Panc1 (cell line): ENCODE data around the gene BRINP3.
"Not testable (repeated sequence)": the region's sequence is repeated elsewhere in the genome, so short reads cannot be mapped to it uniquely, and the experiment has no call there.

ENCODE experiments used
- POLR2AphosphoS5 ChIP-seq: IDR thresholded peaks from 2 replicates; pipeline ENCODE4 v1.6.1; 2012; ENCODE audit warnings: mild to moderate bottlenecking, low read depth, low read length, moderate library complexity
- TCF7L2 ChIP-seq: IDR thresholded peaks from 2 replicates; pipeline ENCODE4 v1.6.1; 2011; ENCODE audit warnings: mild to moderate bottlenecking, low read depth, low read length, inconsistent platforms
- TF ChIP-seq, protein P1 (sequence below): fragments of 450-650 bp; IDR thresholded peaks from 2 replicates; pipeline ENCODE4 v1.5.1; 2017; ENCODE audit warnings: mild to moderate bottlenecking
- TF ChIP-seq, protein P2 (sequence below), 2 experiments: IDR thresholded peaks; 2 replicates each; pipeline ENCODE4 v1.6.1; 2011 to 2012; ENCODE audit warnings: low read depth in 2 of 2, control low read depth in 1 of 2, low read length in 1 of 2, mild to moderate bottlenecking in 1 of 2, moderate library complexity in 1 of 2; ENCODE audit not compliant: insufficient read depth in 1 of 2

DNA sequence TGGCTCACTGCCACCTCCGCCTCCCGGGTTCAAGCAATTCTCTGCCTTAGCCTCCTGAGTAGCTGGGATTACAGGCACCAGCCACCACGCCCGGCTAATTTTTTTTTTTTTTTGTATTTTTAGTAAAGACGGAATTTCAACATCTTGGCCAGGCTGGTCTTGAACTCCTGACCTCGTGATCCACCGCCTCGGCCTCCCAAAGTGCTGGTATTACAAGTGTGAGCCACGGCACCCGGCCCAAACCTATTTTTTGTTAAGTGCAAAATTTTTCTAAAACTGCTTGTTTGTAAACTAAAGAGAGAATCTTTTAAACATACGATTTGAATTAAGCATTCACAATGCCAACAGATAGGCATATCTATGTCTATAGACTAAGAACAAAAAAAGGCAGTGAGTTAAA lies 357.1 kb downstream of the BRINP3 start:
- TF ChIP-seq, protein P1, sequence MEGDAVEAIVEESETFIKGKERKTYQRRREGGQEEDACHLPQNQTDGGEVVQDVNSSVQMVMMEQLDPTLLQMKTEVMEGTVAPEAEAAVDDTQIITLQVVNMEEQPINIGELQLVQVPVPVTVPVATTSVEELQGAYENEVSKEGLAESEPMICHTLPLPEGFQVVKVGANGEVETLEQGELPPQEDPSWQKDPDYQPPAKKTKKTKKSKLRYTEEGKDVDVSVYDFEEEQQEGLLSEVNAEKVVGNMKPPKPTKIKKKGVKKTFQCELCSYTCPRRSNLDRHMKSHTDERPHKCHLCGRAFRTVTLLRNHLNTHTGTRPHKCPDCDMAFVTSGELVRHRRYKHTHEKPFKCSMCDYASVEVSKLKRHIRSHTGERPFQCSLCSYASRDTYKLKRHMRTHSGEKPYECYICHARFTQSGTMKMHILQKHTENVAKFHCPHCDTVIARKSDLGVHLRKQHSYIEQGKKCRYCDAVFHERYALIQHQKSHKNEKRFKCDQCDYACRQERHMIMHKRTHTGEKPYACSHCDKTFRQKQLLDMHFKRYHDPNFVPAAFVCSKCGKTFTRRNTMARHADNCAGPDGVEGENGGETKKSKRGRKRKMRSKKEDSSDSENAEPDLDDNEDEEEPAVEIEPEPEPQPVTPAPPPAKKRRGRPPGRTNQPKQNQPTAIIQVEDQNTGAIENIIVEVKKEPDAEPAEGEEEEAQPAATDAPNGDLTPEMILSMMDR, result not testable (repeated sequence)
- TF ChIP-seq, protein P2, sequence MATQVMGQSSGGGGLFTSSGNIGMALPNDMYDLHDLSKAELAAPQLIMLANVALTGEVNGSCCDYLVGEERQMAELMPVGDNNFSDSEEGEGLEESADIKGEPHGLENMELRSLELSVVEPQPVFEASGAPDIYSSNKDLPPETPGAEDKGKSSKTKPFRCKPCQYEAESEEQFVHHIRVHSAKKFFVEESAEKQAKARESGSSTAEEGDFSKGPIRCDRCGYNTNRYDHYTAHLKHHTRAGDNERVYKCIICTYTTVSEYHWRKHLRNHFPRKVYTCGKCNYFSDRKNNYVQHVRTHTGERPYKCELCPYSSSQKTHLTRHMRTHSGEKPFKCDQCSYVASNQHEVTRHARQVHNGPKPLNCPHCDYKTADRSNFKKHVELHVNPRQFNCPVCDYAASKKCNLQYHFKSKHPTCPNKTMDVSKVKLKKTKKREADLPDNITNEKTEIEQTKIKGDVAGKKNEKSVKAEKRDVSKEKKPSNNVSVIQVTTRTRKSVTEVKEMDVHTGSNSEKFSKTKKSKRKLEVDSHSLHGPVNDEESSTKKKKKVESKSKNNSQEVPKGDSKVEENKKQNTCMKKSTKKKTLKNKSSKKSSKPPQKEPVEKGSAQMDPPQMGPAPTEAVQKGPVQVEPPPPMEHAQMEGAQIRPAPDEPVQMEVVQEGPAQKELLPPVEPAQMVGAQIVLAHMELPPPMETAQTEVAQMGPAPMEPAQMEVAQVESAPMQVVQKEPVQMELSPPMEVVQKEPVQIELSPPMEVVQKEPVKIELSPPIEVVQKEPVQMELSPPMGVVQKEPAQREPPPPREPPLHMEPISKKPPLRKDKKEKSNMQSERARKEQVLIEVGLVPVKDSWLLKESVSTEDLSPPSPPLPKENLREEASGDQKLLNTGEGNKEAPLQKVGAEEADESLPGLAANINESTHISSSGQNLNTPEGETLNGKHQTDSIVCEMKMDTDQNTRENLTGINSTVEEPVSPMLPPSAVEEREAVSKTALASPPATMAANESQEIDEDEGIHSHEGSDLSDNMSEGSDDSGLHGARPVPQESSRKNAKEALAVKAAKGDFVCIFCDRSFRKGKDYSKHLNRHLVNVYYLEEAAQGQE (IDR thresholded peaks at IDR 0.05; ENCODE audit: insufficient read depth in 1 of 2, low read depth in 2 of 2, low read length in 1 of 2), result not testable (repeated sequence)
- not testable (repeated sequence) for TF ChIP-seq TCF7L2, POLR2AphosphoS5
